Heart right ventricle (tissue), 16 donors: ENCODE data around the gene ENO2. TPM values are rescaled to one million over a fixed set of nuclear protein-coding genes. Genes with fewer than 3 reads are reported as not detected.

Source experiments
- ATAC-seq, 8 donors: fragments of 200-7000 bp; cut with Tn5 transposase; one replicate each; pipeline ENCODE4 v1.9.1; 2020; ENCODE audit warnings: mild to moderate bottlenecking in 8 of 8, moderate library complexity in 8 of 8, moderate number of reproducible peaks in 1 of 8
- DNase-seq, 2 donors: peaks; one replicate each; pipeline ENCODE4 v3.0.0-alpha.2; 2020
- H3K27ac ChIP-seq, 10 donors: fragments of 200-600 bp; sonication (generic) in 2 of 10; one replicate each; pipeline versions ENCODE4 v1.5.0 to v1.8.0; 2020 to 2022; ENCODE audit warnings: mild to moderate bottlenecking in 3 of 10
- H3K27me3 ChIP-seq, 7 donors: fragments of 200-600 bp; one replicate each; pipeline ENCODE4 v1.8.0; 2021 to 2022; ENCODE audit warnings: mild to moderate bottlenecking in 2 of 7
- H3K36me3 ChIP-seq, 9 donors: fragments of 200-600 bp; sonication (generic) in 1 of 9; one replicate each; pipeline versions ENCODE4 v1.5.0 to v1.8.0; 2020 to 2022; ENCODE audit warnings: mild to moderate bottlenecking in 2 of 9
- H3K4me1 ChIP-seq, 9 donors: fragments of 200-600 bp; sonication (generic) in 1 of 9; one replicate each; pipeline versions ENCODE4 v1.5.0 to v1.8.0; 2020 to 2022; ENCODE audit warnings: mild to moderate bottlenecking in 4 of 9
- H3K4me3 ChIP-seq, 10 donors: fragments of 200-600 bp; sonication (generic) in 2 of 10; one replicate each; pipeline versions ENCODE4 v1.5.0 to v1.8.0; 2020 to 2022; ENCODE audit warnings: mild to moderate bottlenecking in 7 of 10, moderate library complexity in 2 of 10
- H3K9me3 ChIP-seq, 11 donors: fragments of 200-600 bp in 10 of 11; sonication (generic) in 2 of 11; one replicate each; pipeline versions ENCODE4 v1.5.0 to v1.8.0; 2013 to 2022; ENCODE audit warnings: mild to moderate bottlenecking in 2 of 11, control low read depth in 1 of 11, moderate library complexity in 1 of 11
- CTCF ChIP-seq, 9 donors: fragments of 200-600 bp; sonication (generic) in 2 of 9; IDR thresholded peaks; one replicate each; pipeline versions ENCODE4 v1.5.0 to v1.8.0; 2021 to 2022; ENCODE audit warnings: antibody characterized with exemption in 9 of 9, mild to moderate bottlenecking in 5 of 9, moderate library complexity in 1 of 9
- WGBS, 2 donors: extraction: QIAGEN DNeasy Blood & Tissue Kit; methylation state at CpG; one replicate each; pipeline ENCODE4 v1.1.7; 2013; ENCODE audit warnings: inconsistent platforms in 1 of 2; 5-methylcytosine and 5-hydroxymethylcytosine counted together
- intact Hi-C, 10 donors: fragments of 100-400 bp; cut with DNase I; formaldehyde crosslinking; loops; one replicate each; pipeline versions ENCODE4 v1.11.1 to v1.14.2; 2022
- polyA plus RNA-seq, 2 donors: library from polyadenylated mRNA; stranded (reverse); fragments of 200-250 nt; gene quantifications; one replicate each; pipeline ENCODE4 v1.2.3, GENCODE V29; 2013
- total RNA-seq, 10 donors: library from RNA; stranded (reverse); fragmentation: NEBNext Ultra II Directional in 3 of 10; extraction: Animal tissue kit (Norgen Biotek cat#: 25700) in 3 of 10; gene quantifications; one replicate each; pipeline versions ENCODE4 v1.2.1 to v1.2.4, GENCODE V29; 2021 to 2023
- donor health status: Arrhythmogenic right ventricular cardiomyopathy.
- donor health status: ischemic (EF 13 %, LVEDD 7.1; RV severe dilation, severe dysfunction).
- donor health status: healthy with polysubstance abuse.
- donor health status: DM: no; HTN: yes; CAD: no.
- donor health status: DM: no; HTN: no; CAD: no.
- donor health status: ischemic (EF 25% LVEDD 6.9; RV normal size, moderate dysfunction).
- donor health status: ischemic (EF 25% LVEDD 5.7; RV mildly dilated, moderate dysfunction).
- donor health status: healthy.
- donor health status: DM: yes; HTN: yes; CAD: no.
- donor health status: Ischemic cardiomyopathy.
- donor health status: ischemic (EF 35%, LVEDD 5.7; RV mildly dilated, moderate dysfunction).
- donor health status: nonischemic (EF 11% LVEDD 7.7; RV severe dilation, severe dysfunction).
- donor health status: DM: yes; HTN: yes; CAD: no.
- donor health status: PGD.
- donor health status: ischemic (EF 29% LVEDD 5.4; RV normal size, mild dysfunction).
- donor health status: nonischemic (EF 23%, LVEDD 6.1; RV moderate dilation, normal function).

ENO2 gene
- total and polyA plus RNA-seq, 12 donors, result 6.3 to 68.4 (median 16.7) TPM

- H3K27ac ChIP-seq, result peak overlapping the region in 5 of 10 donors; percentile 74 to 98 (median 93)
- TF ChIP-seq CTCF (IDR thresholded peaks at IDR 0.05), result no peak
- no peaks in the 10 kb centered on the region for H3K27me3 ChIP-seq
- peaks cover 19 to 86% (median 66%) of the 10 kb centered on the region in 9 donors for H3K4me1 ChIP-seq
- no peaks in the 10 kb centered on the region for H3K9me3 ChIP-seq
- intact Hi-C loops, result loop anchor here in 1 of 10 donors (5.0 kb wide), 1 partner anchor 69 kb away; the partner anchor contains the start of gene TPI1
- DNase-seq, result no peak
- no peak overlapping the region for H3K4me3 ChIP-seq
- 89 to 93% methylated on average over 3 of the region's 3 CpGs for WGBS, 2 donors
- peaks cover 0 to 76% (median 22%) of the 10 kb centered on the region in 9 donors for H3K36me3 ChIP-seq
- peak in 1 of 8 donors; percentile 1 for ATAC-seq
Observed at GRCh38 chr12:6936194-6936635, 21.8 kb downstream of the ENO2 start.

- 32 to 38% methylated on average over 36 of the region's 36 CpGs for WGBS, 2 donors
- no peaks in the 10 kb centered on the region for H3K9me3 ChIP-seq
- peak overlapping the region; percentile 91 to 98 (median 94) for H3K27ac ChIP-seq
- peaks cover 0 to 82% (median 25%) of the 10 kb centered on the region in 9 donors for H3K36me3 ChIP-seq
- no peak for DNase-seq
- intact Hi-C loops, result loop anchor here in 1 of 10 donors (5.0 kb wide), 1 partner anchor 70 kb away; the partner anchor contains the start of gene TPI1
- peaks cover 19 to 86% (median 69%) of the 10 kb centered on the region in 9 donors for H3K4me1 ChIP-seq
- H3K27me3 ChIP-seq, result no peaks in the 10 kb centered on the region
- TF ChIP-seq CTCF (IDR thresholded peaks at IDR 0.05), result peak in 1 of 9 donors; percentile 5
- peak in 7 of 8 donors; percentile 0 to 18 (median 1) for ATAC-seq
- peak overlapping the region; percentile 58 to 96 (median 72) for H3K4me3 ChIP-seq
Observed at GRCh38 chr12:6936636-6937480, 22.5 kb downstream of the ENO2 start.

- peak; percentile 86 to 93 (median 88) for ATAC-seq
- WGBS, 2 donors, result 1% methylated on average over 73 to 80 of the region's 80 CpGs
- peak overlapping the region; percentile 58 to 96 (median 72) for H3K4me3 ChIP-seq
- peak; percentile 93 for DNase-seq
- H3K27me3 ChIP-seq, result no peaks in the 10 kb centered on the region
- intact Hi-C loops, result loop anchor here in 1 of 10 donors (5.0 kb wide), 1 partner anchor 70 kb away; the partner anchor contains the start of gene TPI1
- peaks cover 0 to 78% (median 25%) of the 10 kb centered on the region in 9 donors for H3K36me3 ChIP-seq
- TF ChIP-seq CTCF (IDR thresholded peaks at IDR 0.05), result peak; percentile 91 to 99 (median 97)
- peaks cover 19 to 85% (median 66%) of the 10 kb centered on the region in 9 donors for H3K4me1 ChIP-seq
- H3K27ac ChIP-seq, result peak overlapping the region; percentile 91 to 98 (median 94)
- no peaks in the 10 kb centered on the region for H3K9me3 ChIP-seq
Observed at GRCh38 chr12:6937481-6938352, 23.3 kb downstream of the ENO2 start.
